HG03575 (cell line): ENCODE measurements around the gene GPR87.

ENCODE experiments used
- ATAC-seq: cut with Tn5 transposase; IDR thresholded peaks from one replicate; pipeline ENCODE4 v1.9.1; 2021; ENCODE audit not compliant: unreplicated experiment, insufficient number of reproducible peaks, low FRiP score; ENCODE audit errors: extremely low read depth

GPR87 gene

GRCh38 chr3:151256749-151257148, 59.9 kb downstream of the GPR87 start:
- ATAC-seq = no peak

- no peak for ATAC-seq
Observed at GRCh38 chr3:151248772-151249337, 67.8 kb downstream of the GPR87 start.
